Muscle of back (tissue), 10 donors: ENCODE measurements around the gene DDX51. TPM values are rescaled to one million over a fixed set of nuclear protein-coding genes. Genes with fewer than 3 reads are reported as not detected.

ENCODE experiments used
- polyA plus RNA-seq, 10 donors: library from polyadenylated mRNA; unstranded; fragments of 120-200 nt; gene quantifications; one replicate each; pipeline ENCODE4 v1.2.1, GENCODE V29; 2013; ENCODE audit not compliant: insufficient read length in 10 of 10

Gene DDX51
- polyA plus RNA-seq, 10 donors, result 7.0 to 19.3 (median 13.2) TPM

Other genes starting within 250 kb of the DDX51 start
- 10 to 100 TPM; 15.0 to 26.0 (median 18.4) TPM for gene ULK1, start 249.7 kb downstream of the DDX51 start, polyA plus RNA-seq
- gene PUS1, start 215.0 kb downstream of the DDX51 start, polyA plus RNA-seq, result 10 to 100 TPM in 7 of 10 donors, 1 to 10 TPM in 3; 7.1 to 14.1 (median 11.7) TPM
- 10 to 100 TPM; 18.9 to 31.9 (median 23.4) TPM for gene EP400, start 194.4 kb downstream of the DDX51 start, polyA plus RNA-seq
- 10 to 100 TPM in 6 of 10 donors, 1 to 10 TPM in 4; 7.6 to 15.2 (median 10.7) TPM for gene NOC4L, start 138 bp upstream of the DDX51 start, polyA plus RNA-seq
- gene GALNT9, start 185.3 kb upstream of the DDX51 start, polyA plus RNA-seq, result 1 to 10 TPM in 7 of 10 donors, under 1 TPM in 3; 0.84 to 2.9 (median 1.6) TPM